BJ (cell line): ENCODE results near the gene ZNF471. TPM values are rescaled to one million over a fixed set of nuclear protein-coding genes. Genes with fewer than 3 reads are reported as not detected.
A peak's percentile ranks its signal among the peaks of the same experiment; 100 is the strongest.

Source experiments
- CTCF ChIA-PET: fragments of 350-600 bp; formaldehyde crosslinking; extraction: SDS; loops from one replicate; lab custom pipeline; 2021; ENCODE audit warnings: antibody characterized with exemption, inconsistent platforms; lab: Yijun Ruan, JAX
- POLR2A ChIA-PET: fragments of 300-600 bp; sonication (Branson Sonifier 250); formaldehyde crosslinking; extraction: SDS; loops from one replicate; lab custom pipeline; 2021; ENCODE audit warnings: antibody characterized with exemption; lab: Charles Lee
- DNase-seq: peaks from one replicate; pipeline ENCODE4 v3.0.0-alpha.2; 2011; ENCODE audit warnings: low read depth
- H3K27me3 ChIP-seq: 2 replicates; pipeline ENCODE4 v1.6.0; 2011; ENCODE audit warnings: low read length; ENCODE audit not compliant: control insufficient read depth, insufficient read depth
- H3K36me3 ChIP-seq: 2 replicates; pipeline ENCODE4 v1.5.1; 2011; ENCODE audit warnings: low read length; ENCODE audit not compliant: control insufficient read depth, insufficient read depth
- H3K4me3 ChIP-seq: 2 replicates; pipeline ENCODE4 v1.5.1; 2011; ENCODE audit warnings: low read depth, mild to moderate bottlenecking, control low read depth, low read length
- polyA minus RNA-seq: library from RNA; depleted of rRNA, polyadenylated mRNA; stranded (reverse); fragments of >200 nt; gene quantifications from 2 replicates; pipeline ENCODE4 v1.2.3, GENCODE V29; 2011; rRNA and poly(A)+ RNA removed
- polyA plus RNA-seq: library from polyadenylated mRNA; depleted of rRNA; stranded (reverse); fragments of >200 nt; gene quantifications from 2 replicates; pipeline ENCODE4 v1.2.3, GENCODE V29; 2011; rRNA removed
- TF ChIP-seq, protein P1 (sequence below): IDR thresholded peaks from 2 replicates; pipeline ENCODE4 v1.5.1; 2011; ENCODE audit warnings: low read depth, mild to moderate bottlenecking, control low read depth, inconsistent platforms, low read length, moderate library complexity; ENCODE audit not compliant: insufficient read depth

Gene ZNF471
- polyA plus RNA-seq (2.2 and 3.6 TPM in 2 replicates), polyA minus RNA-seq (1.6 and 2.6 TPM in 2 replicates)

DNA sequence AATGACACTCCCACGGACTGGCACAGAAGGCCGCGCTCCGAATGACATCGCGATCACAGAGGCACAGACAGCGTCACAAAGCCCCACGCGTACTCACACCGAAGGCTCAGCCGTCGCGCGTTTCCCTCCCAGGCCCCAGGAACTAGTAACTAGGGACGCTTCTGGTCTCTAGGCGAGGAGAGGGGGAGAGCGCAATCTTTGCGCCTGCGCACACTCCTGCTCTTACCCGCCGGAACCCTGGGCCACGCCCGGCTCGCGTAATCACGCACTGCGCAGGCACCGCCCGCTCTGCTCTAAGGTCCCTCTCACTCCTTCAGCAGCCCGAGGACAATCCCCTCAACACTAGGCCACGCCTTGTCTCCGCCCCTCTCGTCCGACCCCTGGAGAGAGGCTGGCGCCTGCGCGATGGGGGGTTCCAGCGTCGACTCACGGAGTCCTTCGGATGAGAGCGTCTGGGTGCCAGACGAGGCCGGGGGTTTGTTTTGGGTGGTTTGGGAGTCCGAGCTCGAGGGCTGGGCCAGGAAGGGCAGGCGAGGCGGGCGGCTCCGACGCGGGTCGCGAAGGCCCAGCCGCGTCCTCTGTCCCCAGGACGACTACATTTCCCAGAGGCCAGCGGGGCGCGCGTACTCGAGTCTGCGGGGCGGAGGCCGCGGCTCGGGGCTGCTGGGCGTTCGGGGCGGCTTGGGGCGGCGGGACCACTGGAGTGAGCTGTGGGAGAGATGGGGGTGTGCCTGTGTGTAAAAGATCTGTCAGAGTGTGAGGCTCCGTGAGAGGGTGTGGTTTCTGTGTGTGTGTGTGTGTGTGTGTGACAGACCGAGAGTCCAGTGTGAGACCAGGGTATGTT is at the start of gene ZNF471:
TSS of gene ZNF471 (plus strand) at position 410 of the 844 bp plus-strand sequence. CDS start 3,717 bp downstream, outside the sequence.
- TF ChIP-seq, protein P1, sequence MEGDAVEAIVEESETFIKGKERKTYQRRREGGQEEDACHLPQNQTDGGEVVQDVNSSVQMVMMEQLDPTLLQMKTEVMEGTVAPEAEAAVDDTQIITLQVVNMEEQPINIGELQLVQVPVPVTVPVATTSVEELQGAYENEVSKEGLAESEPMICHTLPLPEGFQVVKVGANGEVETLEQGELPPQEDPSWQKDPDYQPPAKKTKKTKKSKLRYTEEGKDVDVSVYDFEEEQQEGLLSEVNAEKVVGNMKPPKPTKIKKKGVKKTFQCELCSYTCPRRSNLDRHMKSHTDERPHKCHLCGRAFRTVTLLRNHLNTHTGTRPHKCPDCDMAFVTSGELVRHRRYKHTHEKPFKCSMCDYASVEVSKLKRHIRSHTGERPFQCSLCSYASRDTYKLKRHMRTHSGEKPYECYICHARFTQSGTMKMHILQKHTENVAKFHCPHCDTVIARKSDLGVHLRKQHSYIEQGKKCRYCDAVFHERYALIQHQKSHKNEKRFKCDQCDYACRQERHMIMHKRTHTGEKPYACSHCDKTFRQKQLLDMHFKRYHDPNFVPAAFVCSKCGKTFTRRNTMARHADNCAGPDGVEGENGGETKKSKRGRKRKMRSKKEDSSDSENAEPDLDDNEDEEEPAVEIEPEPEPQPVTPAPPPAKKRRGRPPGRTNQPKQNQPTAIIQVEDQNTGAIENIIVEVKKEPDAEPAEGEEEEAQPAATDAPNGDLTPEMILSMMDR = no peak
- Histone ChIP-seq H3K4me3 (peak within 1 kb of the TSS; percentile 82), H3K27me3 (no peaks in the 10 kb centered on the region), H3K36me3 (no peaks in the 10 kb centered on the region)
- CTCF ChIA-PET = interaction anchor here (0.6 to 1.4 kb wide), 2 partner anchors 21 to 477 kb away, joined by 3 read pairs; no protein-coding TSS in a partner anchor
- DNase-seq = peak; percentile 94
- POLR2A ChIA-PET = no interaction called here

DNA sequence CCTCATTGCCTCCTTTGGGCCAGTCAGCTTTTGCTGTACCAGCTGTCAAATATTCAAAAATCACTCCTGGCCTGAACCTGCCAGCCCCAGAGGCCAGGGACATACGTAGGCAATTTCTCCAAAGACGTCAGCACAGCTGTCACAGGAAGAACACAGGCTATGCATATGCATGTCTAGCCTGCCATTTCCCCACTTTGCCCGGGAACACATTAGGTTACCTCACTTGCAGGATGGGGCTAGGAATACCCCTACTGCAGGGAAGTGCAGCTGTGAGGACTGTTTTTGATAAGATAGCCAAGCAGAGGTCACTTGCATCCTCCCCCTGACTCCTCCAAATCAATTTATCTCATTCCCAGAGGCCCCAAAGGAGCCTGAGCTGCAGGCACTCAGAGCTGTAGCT is 33.3 kb upstream of the ZNF471 start:
- Histone ChIP-seq H3K36me3 (no peaks in the 10 kb centered on the region), H3K4me3 (no peak overlapping the region), H3K27me3 (no peaks in the 10 kb centered on the region)
- no peak for DNase-seq
- CTCF ChIA-PET = no interaction called here
- TF ChIP-seq, protein P1 = no peak
- POLR2A ChIA-PET = no interaction called here

DNA sequence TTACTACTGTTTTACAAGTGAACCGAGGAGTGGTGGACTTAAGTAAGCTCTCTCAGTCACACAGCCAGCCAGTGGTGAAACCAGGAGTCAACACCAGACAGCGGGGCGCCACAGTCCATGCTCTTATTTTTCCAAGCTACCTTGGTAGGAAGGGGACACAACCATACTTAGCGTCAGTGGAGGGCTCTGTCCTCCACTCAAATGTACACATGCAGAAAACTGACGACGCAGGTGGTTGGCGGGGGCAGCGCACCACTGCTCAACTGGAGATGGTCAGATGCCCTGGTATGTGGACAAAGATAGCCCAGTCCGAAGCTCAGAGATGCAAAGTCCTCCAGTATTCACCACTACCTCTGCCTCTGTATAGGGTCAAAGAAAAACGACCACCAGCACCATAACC is 31.6 kb upstream of the ZNF471 start:
- Histone ChIP-seq H3K4me3 (peak overlapping the region; percentile 82; the same call in 1 of the 2 replicates), H3K36me3 (no peaks in the 10 kb centered on the region), H3K27me3 (no peaks in the 10 kb centered on the region)
- CTCF ChIA-PET = no interaction called here
- TF ChIP-seq, protein P1 = no peak
- DNase-seq = no peak
- POLR2A ChIA-PET = no interaction called here

DNA sequence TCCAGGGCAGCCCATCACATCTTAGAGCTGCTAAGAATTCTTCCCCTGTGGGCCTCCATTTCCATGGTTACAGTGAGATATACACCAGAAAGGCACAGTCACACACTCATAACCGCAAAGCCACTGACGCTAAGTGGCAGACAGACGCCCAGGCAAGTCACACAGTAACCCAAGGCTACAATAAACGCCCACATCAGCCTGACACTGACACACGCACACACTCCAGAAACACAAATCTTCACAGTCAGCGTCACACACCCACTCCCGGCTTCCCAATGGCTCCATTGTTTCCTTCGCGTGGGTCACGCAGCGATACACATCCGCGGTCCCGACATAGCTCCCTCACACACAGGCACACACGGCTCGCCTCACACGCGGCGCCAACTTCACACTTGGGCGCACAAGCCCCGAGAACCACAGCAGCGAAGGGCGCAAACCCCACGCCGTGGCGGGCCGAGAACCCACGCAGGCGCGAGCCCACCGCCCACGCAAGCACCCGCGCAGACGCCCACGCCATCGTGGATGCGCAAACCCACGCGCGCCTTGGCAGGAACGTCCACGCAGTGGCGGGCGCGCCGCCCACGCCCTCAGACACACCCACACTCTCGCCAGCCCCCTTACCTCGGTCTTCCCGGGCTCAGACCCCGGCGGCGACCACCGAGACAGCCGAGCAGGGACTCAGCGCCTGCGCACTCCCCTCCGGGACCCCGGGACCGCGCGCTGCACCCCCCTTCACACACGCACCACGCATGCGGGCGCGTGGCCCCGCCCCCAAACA is 30.8 kb upstream of the ZNF471 start, which contains the start of gene ZNF667:
TSS of gene ZNF667 (minus strand) at position 695 of the 778 bp plus-strand sequence. CDS start 14,975 bp downstream, outside the sequence.
- TF ChIP-seq, protein P1 = no peak
- Histone ChIP-seq H3K4me3 (peak within 1 kb of the TSS; percentile 82), H3K27me3 (no peaks in the 10 kb centered on the region), H3K36me3 (no peaks in the 10 kb centered on the region)
- ChIA-PET CTCF (no interaction called here), POLR2A (interaction anchor here (0.6 kb wide), 1 partner anchor 62 kb away, joined by 15 read pairs; no protein-coding TSS in a partner anchor)
- DNase-seq = no peak
